Measurements from ENCODE around the gene CHST11.
"Not testable (repeated sequence)": the region's sequence is repeated elsewhere in the genome, so short reads cannot be mapped to it uniquely, and the experiment has no call there.

The CHST11 gene

DNA sequence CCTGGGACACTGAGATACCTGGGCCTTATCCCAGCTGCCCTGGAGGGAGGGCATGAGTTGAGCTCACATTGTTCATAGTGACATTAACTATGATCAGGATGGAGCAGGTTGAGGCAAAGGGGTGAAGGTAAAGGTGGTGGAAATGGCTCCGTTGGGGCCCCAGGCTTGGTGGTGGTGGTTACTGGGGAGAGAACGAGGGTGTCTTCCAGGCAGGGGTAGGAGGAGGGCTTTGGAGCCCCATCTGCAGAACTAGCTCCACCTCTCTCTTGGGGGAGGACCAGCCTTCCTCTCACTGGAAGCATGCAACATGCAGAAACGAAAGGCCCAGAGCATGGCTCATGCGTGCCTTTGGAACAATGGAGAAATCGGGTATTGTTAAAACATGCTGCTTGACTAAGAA lies 284.3 kb downstream of the CHST11 start:
- DNase-seq (ENCODE audit: low spot score) = no peak

DNA sequence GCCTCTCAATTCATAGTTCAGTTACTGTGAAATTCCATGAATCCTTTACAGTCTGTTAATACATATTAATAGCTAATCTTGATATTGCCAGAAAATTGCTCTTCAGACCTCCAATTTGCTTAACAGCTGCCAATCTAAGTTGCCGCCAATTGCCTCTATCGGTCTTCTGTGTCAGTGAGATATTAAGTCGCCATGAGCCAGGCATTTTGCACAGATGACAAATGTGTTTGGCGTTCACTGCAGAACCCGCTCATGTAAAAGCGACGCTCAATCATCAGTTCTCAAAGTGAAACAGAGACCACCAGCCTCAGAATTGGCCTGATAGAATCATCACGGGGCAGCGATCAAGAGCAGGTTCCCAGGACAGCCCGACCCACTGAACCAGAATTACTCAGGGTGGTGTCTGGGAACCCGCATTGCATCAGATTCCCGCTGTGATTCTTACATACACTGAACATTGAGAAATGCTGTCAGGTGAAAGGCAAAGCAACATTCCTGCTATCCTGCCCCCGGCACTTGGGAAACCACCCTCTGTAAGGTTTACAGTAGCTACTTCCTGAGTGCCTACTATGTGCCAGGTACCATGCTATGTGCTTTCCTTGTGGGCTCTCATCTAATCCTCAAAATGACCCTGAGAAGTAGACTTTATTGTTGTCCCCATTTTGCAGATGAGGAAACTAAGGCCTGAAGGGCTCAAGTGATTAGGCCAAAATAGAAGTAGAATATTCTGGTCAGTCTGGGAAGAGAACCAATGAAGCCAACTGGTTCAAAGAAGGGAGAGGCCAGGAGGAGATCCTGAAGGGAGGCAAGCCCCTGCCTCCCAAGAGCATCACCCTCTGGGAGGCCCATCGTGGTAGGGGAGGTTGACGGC lies 285.0 kb downstream of the CHST11 start:
- no peak for DNase-seq (ENCODE audit: low spot score)

- no peak for DNase-seq (ENCODE audit: low spot score)
Measured at GRCh38 chr12:104742551-104743201, 285.9 kb downstream of the CHST11 start.

DNA sequence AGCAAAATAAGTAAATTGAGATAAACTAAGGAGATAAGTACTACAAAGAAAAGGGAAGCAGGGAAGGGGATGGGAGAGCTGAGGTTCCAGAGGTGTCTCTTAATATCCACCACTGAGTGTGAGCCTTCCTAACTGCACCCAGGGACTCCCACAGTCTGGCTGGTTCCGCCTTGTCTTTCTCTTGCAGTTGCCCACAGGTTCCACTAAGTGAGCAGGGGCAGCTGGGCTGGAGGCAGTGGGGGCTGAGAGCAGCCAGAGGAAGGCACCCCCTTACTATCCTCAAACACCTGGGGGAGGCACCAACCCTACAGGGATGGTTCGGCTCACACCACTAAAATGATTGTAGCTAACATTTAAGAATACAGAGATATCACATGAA lies 286.4 kb downstream of the CHST11 start:
- DNase-seq (ENCODE audit: low spot score) = no peak

DNA sequence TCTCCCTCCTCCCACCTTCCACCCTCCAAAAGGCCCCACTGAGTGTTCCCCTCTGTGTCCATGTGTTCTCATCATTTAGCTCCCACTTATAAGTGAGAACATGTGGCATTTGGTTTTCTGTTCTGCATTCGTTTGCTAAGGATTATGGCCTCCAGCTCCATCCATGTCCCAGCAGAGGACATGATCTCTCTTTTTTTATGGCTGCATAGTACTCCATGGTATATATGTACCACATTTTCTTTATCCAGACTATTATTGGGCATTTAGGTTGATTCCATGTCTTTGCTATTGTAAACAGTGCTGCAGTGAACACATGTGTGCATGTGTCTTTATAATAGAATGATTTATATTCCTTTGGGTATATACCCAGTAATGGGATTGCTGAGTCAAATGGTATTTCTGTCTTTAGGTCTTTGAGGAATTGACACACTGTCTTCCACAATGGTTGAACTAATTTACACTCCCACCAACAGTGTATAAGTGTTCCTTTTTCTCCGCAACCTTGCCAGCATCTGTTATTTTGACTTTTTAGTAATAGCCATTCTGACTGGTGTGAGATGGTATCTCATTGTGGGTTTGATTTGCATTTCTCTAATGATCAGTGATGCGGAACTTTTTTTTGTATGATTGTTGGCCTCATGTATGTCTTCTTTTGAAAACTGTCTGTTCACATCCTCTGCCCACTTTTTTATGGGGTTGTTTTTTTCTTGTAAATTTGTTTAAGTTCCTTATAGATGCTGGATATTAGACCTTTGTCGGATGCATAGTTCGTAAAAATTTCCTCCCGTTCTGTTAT lies 287.2 kb downstream of the CHST11 start:
- not testable (repeated sequence) for DNase-seq (ENCODE audit: low spot score)

- DNase-seq (ENCODE audit: low spot score) = no peak
Measured at GRCh38 chr12:104746467-104747088, 289.8 kb downstream of the CHST11 start.

DNA sequence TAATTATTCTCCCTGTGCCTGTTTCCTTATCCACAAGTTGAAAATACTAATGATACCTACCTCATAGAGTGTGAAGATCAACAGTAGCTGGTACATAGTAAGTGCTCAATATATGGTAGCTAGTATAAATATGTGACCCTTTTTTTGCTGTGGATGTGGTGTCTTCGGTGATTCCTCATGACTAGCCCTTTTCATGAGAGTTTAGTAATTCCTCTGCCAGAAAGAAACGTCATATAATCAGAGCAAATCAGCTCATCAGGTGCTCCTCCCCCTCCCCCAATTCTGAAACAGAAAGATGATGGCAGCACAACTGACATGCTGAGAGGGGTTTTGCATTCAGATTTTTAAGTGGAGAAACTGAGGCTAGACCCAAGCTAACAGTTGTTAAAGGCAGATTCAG lies 290.6 kb downstream of the CHST11 start:
- no peak for DNase-seq (ENCODE audit: low spot score)

- no peak for DNase-seq (ENCODE audit: low spot score)
Measured at GRCh38 chr12:104747955-104748354, 291.2 kb downstream of the CHST11 start.

- DNase-seq (ENCODE audit: low spot score) = no peak
Measured at GRCh38 chr12:104748356-104748755, 291.6 kb downstream of the CHST11 start.

- DNase-seq (ENCODE audit: low spot score) = no peak
Measured at GRCh38 chr12:104748790-104749189, 292.0 kb downstream of the CHST11 start.

DNA sequence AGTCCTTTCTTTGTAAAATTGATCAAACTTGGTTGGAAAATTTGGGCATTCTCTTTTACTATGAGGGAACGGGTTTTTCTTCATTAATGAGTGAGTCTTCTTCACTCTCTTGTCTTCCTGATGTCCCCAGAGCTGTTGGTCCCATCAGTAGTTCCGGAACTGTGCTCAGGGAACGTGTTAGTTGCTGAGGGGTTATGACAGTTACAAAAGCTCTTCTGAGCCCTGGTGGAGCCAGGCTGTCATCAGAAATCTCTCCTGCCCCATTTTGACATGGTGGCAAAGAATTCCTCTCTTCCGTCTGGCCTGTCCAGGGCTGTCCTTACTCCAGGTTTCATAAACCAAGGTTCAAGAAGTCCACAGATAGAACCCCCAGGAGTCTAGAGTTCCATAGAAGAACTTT lies 292.8 kb downstream of the CHST11 start:
- no peak for DNase-seq (ENCODE audit: low spot score)

- peak; percentile 80 for DNase-seq (ENCODE audit: low spot score)
Measured at GRCh38 chr12:104750061-104750460, 293.3 kb downstream of the CHST11 start.

- DNase-seq (ENCODE audit: low spot score) = no peak
Measured at GRCh38 chr12:104751120-104751519, 294.4 kb downstream of the CHST11 start.

DNA sequence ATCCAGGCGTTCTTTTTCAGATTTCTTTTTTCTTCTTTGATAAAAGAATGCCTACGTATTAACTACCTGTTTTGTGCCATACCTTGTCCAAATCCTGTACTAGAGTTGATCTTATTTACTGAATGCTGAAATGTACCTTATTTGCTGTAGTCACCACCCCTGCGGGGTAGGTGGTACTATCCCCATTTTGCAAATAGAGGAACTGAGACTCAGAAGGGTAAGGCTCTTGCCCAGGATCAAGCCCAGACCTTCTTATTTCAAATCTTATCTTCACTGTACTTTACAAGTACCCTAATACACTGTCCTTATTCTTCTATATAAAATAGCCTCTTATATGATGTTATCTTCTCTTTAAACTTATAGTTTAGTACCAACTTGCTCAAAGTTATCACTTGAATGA lies 294.8 kb downstream of the CHST11 start:
- DNase-seq (ENCODE audit: low spot score) = no peak

GRCh38 chr12:104752016-104752415 lies 295.3 kb downstream of the CHST11 start:
- DNase-seq (ENCODE audit: low spot score) = no peak

GRCh38 chr12:104752881-104753280 lies 296.1 kb downstream of the CHST11 start:
- DNase-seq (ENCODE audit: low spot score) = no peak

DNA sequence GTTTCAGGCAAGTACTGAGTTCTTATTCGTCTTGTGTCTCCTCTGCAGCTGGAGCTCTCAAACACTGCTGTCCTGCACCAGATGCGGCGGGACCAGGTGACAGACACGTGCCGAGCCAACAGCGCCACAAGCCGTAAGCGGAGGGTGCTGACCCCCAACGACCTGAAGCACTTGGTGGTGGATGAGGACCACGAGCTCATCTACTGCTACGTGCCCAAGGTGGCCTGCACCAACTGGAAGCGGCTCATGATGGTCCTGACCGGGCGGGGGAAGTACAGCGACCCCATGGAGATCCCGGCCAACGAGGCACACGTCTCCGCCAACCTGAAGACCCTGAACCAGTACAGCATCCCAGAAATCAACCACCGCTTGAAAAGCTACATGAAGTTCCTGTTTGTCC lies 300.2 kb downstream of the CHST11 start:
- no peak for DNase-seq (ENCODE audit: low spot score)

DNA sequence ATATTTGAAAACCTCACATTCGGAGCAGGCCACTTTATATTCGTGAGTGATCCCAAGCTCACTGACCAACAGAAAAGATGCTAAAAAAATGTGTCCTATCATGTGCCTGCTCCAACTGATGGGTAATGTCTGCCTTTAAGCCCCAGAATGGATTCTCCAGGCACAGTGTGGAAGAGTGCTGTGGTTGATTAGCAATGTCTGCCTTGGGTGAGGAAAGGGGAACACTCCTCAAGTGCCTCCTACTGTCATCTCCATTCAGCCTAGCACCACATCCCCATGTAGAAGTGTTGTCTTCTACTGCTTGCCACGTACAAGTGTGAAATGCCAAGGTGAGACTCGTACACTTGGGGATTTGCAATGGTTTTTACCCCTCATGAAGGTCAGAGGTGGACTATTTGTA lies 302.0 kb downstream of the CHST11 start:
- DNase-seq (ENCODE audit: low spot score) = no peak

GRCh38 chr12:104761091-104761490 lies 304.3 kb downstream of the CHST11 start:
- no peak for DNase-seq (ENCODE audit: low spot score)

DNA sequence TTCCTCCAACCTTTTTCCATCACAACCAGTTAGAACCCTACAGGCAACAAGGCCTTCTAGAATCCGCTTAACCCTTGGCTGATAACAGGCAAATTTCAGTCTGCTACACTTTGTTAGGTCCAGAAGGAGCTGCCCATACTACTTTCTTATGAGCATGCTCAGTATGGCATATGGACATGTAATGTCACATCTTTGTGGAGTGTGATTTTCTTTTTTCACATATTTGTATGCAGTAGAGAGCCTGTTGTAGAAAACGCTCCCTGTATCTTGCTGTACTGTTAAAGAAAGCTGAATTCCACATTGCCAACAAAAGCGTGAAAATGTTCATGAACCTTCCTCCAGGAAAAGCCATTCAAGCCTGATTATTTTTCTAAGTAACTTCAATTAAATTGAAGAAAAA lies 304.9 kb downstream of the CHST11 start:
- DNase-seq (ENCODE audit: low spot score) = no peak

DNA sequence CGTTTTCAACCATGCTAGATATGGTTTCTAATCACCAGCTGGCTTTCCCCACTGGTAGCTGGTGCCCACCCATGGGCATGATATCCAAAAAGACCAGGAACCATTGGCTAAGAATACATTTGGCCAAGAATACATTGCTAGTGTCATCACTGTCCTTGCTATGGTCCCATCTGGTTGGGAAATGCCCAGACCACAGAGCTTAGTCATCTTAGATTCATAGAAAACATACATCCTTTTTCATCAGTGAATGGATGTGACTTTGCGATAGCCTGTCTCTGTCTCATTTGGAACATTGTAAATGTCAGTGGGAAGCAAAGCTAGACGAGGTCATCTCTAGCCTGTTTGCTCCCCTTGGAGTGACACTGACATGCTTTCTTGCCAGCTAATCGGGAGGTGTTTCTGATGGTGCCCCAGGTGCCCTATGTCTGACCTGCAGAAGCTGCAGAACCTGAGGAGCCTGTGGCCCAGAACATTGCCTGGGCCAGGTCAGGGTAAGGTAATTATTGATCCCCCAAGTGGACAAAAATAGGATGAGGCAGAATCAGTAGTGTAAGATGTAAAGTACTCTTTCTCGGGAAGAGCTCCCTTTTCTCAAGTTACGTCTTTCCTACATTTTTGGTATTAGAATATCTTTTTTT lies 306.5 kb downstream of the CHST11 start:
- DNase-seq (ENCODE audit: low spot score) = peak; percentile 7
